ENCODE results near the gene RADIL. TPM values are rescaled to one million over a fixed set of nuclear protein-coding genes. Genes with fewer than 3 reads are reported as not detected.

Gene RADIL
- polyA plus RNA-seq, 3 donors: 1.3 to 2.1 (median 1.7) TPM

- no peak for DNase-seq (ENCODE audit: low read depth in 3 of 3, low spot score in 2 of 3)
These were observed 27.0 kb downstream of the RADIL start for GRCh38 chr7:4856336-4857057.

GRCh38 chr7:4854916-4855315, 28.6 kb downstream of the RADIL start:
- no peak for DNase-seq (ENCODE audit: low read depth in 3 of 3, low spot score in 2 of 3)

GRCh38 chr7:4851459-4852422, 31.8 kb downstream of the RADIL start:
- no peak for DNase-seq (ENCODE audit: low read depth in 3 of 3, low spot score in 2 of 3)

- DNase-seq (ENCODE audit: low read depth in 3 of 3, low spot score in 2 of 3): no peak
These were observed 33.2 kb downstream of the RADIL start for GRCh38 chr7:4850262-4850795.

- DNase-seq (ENCODE audit: low read depth in 3 of 3, low spot score in 2 of 3): no peak
These were observed 34.1 kb downstream of the RADIL start for GRCh38 chr7:4849390-4849789.

GRCh38 chr7:4845740-4846142, 37.8 kb downstream of the RADIL start:
- DNase-seq (ENCODE audit: low read depth in 3 of 3, low spot score in 2 of 3): no peak

GRCh38 chr7:4842319-4843064, 41.0 kb downstream of the RADIL start:
- peak in 1 of 3 donors; percentile 51 for DNase-seq (ENCODE audit: low read depth in 3 of 3, low spot score in 2 of 3)

GRCh38 chr7:4841836-4842235, 41.7 kb downstream of the RADIL start:
- DNase-seq (ENCODE audit: low read depth in 3 of 3, low spot score in 2 of 3): no peak

- no peak for DNase-seq (ENCODE audit: low read depth in 3 of 3, low spot score in 2 of 3)
These were observed 42.3 kb downstream of the RADIL start for GRCh38 chr7:4841007-4841784.

- no peak for DNase-seq (ENCODE audit: low read depth in 3 of 3, low spot score in 2 of 3)
These were observed 43.4 kb downstream of the RADIL start for GRCh38 chr7:4840079-4840501.

- DNase-seq (ENCODE audit: low read depth in 3 of 3, low spot score in 2 of 3): no peak
These were observed 44.7 kb downstream of the RADIL start for GRCh38 chr7:4838626-4839334.

GRCh38 chr7:4837803-4838625, 45.5 kb downstream of the RADIL start:
- DNase-seq (ENCODE audit: low read depth in 3 of 3, low spot score in 2 of 3): no peak

- DNase-seq (ENCODE audit: low read depth in 3 of 3, low spot score in 2 of 3): no peak
These were observed 46.3 kb downstream of the RADIL start for GRCh38 chr7:4837041-4837802.

GRCh38 chr7:4836206-4836661, 47.3 kb downstream of the RADIL start:
- no peak for DNase-seq (ENCODE audit: low read depth in 3 of 3, low spot score in 2 of 3)

GRCh38 chr7:4835398-4836205, 47.9 kb downstream of the RADIL start:
- no peak for DNase-seq (ENCODE audit: low read depth in 3 of 3, low spot score in 2 of 3)

- no peak for DNase-seq (ENCODE audit: low read depth in 3 of 3, low spot score in 2 of 3)
These were observed 48.7 kb downstream of the RADIL start for GRCh38 chr7:4834601-4835397.
